Stimulated activated CD4-positive, alpha-beta T cell treated with anti-CD3 and anti-CD28 coated beads, Interleukin-4, amount 100 ng/mL, for 48 hours (primary cell): ENCODE results near the gene PRSS57.

Source experiments
- DNase-seq, 2 donors: peaks; one replicate each; pipeline ENCODE4 v3.0.0-alpha.2; 2020; ENCODE audit warnings: low read depth in 2 of 2

Gene PRSS57

GRCh38 chr19:638906-639252 is 56.4 kb downstream of the PRSS57 start:
- DNase-seq: no peak
